Body of pancreas (tissue), 4 donors: ENCODE results near the gene SLC50A1.

ENCODE experiments used
- CTCF ChIP-seq, 7 experiments: fragments of 450-650 bp in 4 of 7; fragments of 200-600 bp in 3 of 7; sonication (generic) in 3 of 7; IDR thresholded peaks; one replicate each; pipeline ENCODE4 v1.5.1; 2016 to 2019; ENCODE audit warnings: antibody characterized with exemption in 7 of 7
- POLR2A ChIP-seq, 3 donors: fragments of 450-650 bp; IDR thresholded peaks; one replicate each; pipeline ENCODE4 v1.6.1; 2016; ENCODE audit warnings: antibody characterized with exemption in 3 of 3, mild to moderate bottlenecking in 2 of 3

- TF ChIP-seq CTCF (IDR thresholded peaks at IDR 0.05) (no peak), POLR2A (IDR thresholded peaks at IDR 0.05) (no peak)
These were observed 30.8 kb upstream of the SLC50A1 start for GRCh38 chr1:155104605-155105534.
